ENCODE data around the gene AK9. TPM values are rescaled to one million over a fixed set of nuclear protein-coding genes. Genes with fewer than 3 reads are reported as not detected.

The AK9 gene
- total and polyA plus RNA-seq, 2 of the 4 experiments (the other 2 are of a cell fraction) = 1.7 to 1.8 TPM

DNA sequence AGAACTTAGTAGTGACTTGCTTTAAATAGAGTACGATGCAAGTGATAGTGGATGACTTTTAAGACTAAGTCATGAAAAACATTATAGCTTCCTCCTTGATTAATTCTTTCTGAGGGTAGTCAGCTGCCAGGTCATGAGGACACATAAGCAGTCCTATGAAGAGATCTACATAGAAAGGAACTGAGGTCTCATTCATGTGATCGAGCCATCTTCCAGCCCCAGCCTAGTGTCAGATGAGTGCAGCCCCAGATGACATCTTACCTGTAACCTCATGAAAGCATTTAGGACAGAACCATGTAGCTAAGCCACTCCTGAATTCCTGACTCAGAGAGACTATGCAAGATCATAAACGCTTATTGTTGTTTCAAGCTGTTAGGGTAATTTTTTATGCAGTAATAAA, 67.7 kb downstream of the AK9 start:
- intact Hi-C loops (cut with micrococcal nuclease) = no loop called here
- H3K27ac ChIP-seq (ENCODE audit: insufficient read depth, low read length) = no peak overlapping the region

More for the DNA sequence above, 67.7 kb downstream of the AK9 start:
- POLR2A ChIA-PET (ENCODE audit: unreplicated experiment) = no interaction called here
- dilution Hi-C loops (cut with HindIII; ENCODE audit: low sequenced_read_pairs, unreplicated experiment) = no loop called here
- WGBS, 2 experiments (ENCODE audit: extremely low coverage in 2 of 2, insufficient read length in 1 of 2) = no CpG with 5 or more reads among the region's 3 CpGs
- DNase-seq (no peak), ATAC-seq (ENCODE audit: low read depth) (no peak)
- H3K36me3 ChIP-seq (ENCODE audit: control insufficient read depth, insufficient read depth, low read length) = no peaks in the 10 kb centered on the region
- H2BK5ac ChIP-seq (ENCODE audit: low read depth, low read length, poor library complexity, severe bottlenecking) = no peak overlapping the region
- no peak overlapping the region for H2BK15ac ChIP-seq (ENCODE audit: low read depth, low read length)
- H2AFZ ChIP-seq (replicated peaks; ENCODE audit: low read length, poor library complexity) = no peak overlapping the region
- in situ Hi-C loops (cut with MboI; ENCODE audit: low sequenced_read_pairs) = no loop called here
- H3K9me1 ChIP-seq (ENCODE audit: insufficient read depth, low read length) = no peaks in the 10 kb centered on the region
- H3K4me1 ChIP-seq (ENCODE audit: control insufficient read depth, insufficient read depth, low read length) = no peaks in the 10 kb centered on the region
- H4K91ac ChIP-seq (ENCODE audit: insufficient read depth, low read depth, low read length) = no peak overlapping the region
- no peak overlapping the region for H2BK20ac ChIP-seq (ENCODE audit: low read depth, low read length)
- no peak overlapping the region for H2BK120ac ChIP-seq (ENCODE audit: low read depth, low read length)
- no peak for TF ChIP-seq POLR2A (IDR thresholded peaks at IDR 0.05; ENCODE audit: low read depth, low read length)
- TF ChIP-seq MAZ (IDR thresholded peaks at IDR 0.05; ENCODE audit: borderline replicate concordance, low read depth, low read length) = no peak
- TF ChIP-seq SMC3 (IDR thresholded peaks at IDR 0.05; ENCODE audit: low read depth, low read length) = no peak
- TF ChIP-seq, protein P1, sequence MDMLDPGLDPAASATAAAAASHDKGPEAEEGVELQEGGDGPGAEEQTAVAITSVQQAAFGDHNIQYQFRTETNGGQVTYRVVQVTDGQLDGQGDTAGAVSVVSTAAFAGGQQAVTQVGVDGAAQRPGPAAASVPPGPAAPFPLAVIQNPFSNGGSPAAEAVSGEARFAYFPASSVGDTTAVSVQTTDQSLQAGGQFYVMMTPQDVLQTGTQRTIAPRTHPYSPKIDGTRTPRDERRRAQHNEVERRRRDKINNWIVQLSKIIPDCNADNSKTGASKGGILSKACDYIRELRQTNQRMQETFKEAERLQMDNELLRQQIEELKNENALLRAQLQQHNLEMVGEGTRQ (IDR thresholded peaks at IDR 0.05; ENCODE audit: low read depth, low read length) = no peak
- no peak for TF ChIP-seq CHD1 (IDR thresholded peaks at IDR 0.05; ENCODE audit: low read depth, low read length)
- no peak for TF ChIP-seq NFE2L2 (IDR thresholded peaks at IDR 0.05; ENCODE audit: low read depth, low read length)
- TF ChIP-seq CTCF (conservative IDR thresholded peaks at IDR 0.05; ENCODE audit: low read depth, low read length) = no peak
- no peak for TF ChIP-seq MXI1 (IDR thresholded peaks at IDR 0.05; ENCODE audit: borderline replicate concordance, low read depth, low read length)
- H4K20me1 ChIP-seq (ENCODE audit: insufficient read depth, low read length) = no peaks in the 10 kb centered on the region
- H3K18ac ChIP-seq (ENCODE audit: low read depth, low read length) = no peak overlapping the region
- BruUV-seq (replicated peaks) = no TSS peak
- H3K23ac ChIP-seq (ENCODE audit: low read depth, low read length) = no peak overlapping the region
- H3K27me3 ChIP-seq (ENCODE audit: control insufficient read depth, insufficient read depth, low read length) = no peaks in the 10 kb centered on the region; the same call in 1 of the 2 replicates
- H3K9me3 ChIP-seq (ENCODE audit: control insufficient read depth, insufficient read depth, low read length) = no peaks in the 10 kb centered on the region
- H4K8ac ChIP-seq (ENCODE audit: low read depth in 2 of 2, low read length in 2 of 2) = no peak overlapping the region
- H3K4me2 ChIP-seq (ENCODE audit: low read depth, low read length) = no peak overlapping the region
- no peak overlapping the region for H3K9ac ChIP-seq (ENCODE audit: low read depth, low read length)
- H3K56ac ChIP-seq (ENCODE audit: extremely low read depth, insufficient read depth, low read length) = no peak overlapping the region
- H2AK9ac ChIP-seq (replicated peaks; ENCODE audit: low read depth, low read length, poor library complexity) = no peak overlapping the region
- no peaks in the 10 kb centered on the region for H3K79me1 ChIP-seq (ENCODE audit: low read depth in 1 of 2, low read length in 2 of 2)
- no peak overlapping the region for H3K4me3 ChIP-seq (ENCODE audit: insufficient read depth, low read depth, low read length)
- no peak overlapping the region for H2AK5ac ChIP-seq (ENCODE audit: low read depth, low read length)
- CTCF ChIA-PET = no interaction called here
- H3K4ac ChIP-seq (ENCODE audit: low read depth, low read length) = no peak overlapping the region
- H4K5ac ChIP-seq (ENCODE audit: low read depth, low read length) = no peak overlapping the region
- no peak overlapping the region for H3K14ac ChIP-seq (replicated peaks; ENCODE audit: low read depth, low read length)
